Esophagus squamous epithelium (tissue), 5 donors: ENCODE measurements around the gene ERC1. TPM values are rescaled to one million over a fixed set of nuclear protein-coding genes. Genes with fewer than 3 reads are reported as not detected.

Experiments
- DNase-seq: peaks from one replicate; lab custom pipeline; 2025; lab: John Stamatoyannopoulos, UW
- H3K27ac ChIP-seq, 4 donors: fragments of 200-600 bp; sonication (generic); one replicate each; pipeline ENCODE4 v1.5.1; 2016 to 2019; ENCODE audit warnings: mild to moderate bottlenecking in 1 of 4
- H3K27me3 ChIP-seq, 4 donors: fragments of 200-600 bp; sonication (generic); 1 replicate in 3 of 4; 2 replicates in 1 of 4; pipeline versions ENCODE4 v1.5.1 to v1.6.0; 2017 to 2021; ENCODE audit warnings: antibody characterized with exemption in 1 of 4
- H3K36me3 ChIP-seq, 3 donors: fragments of 200-600 bp; sonication (generic); one replicate each; pipeline ENCODE4 v1.5.1; 2016 to 2019
- H3K4me1 ChIP-seq, 3 donors: fragments of 200-600 bp; sonication (generic); one replicate each; pipeline ENCODE4 v1.5.1; 2017 to 2019
- H3K4me3 ChIP-seq, 4 donors: fragments of 200-600 bp; sonication (generic); 1 replicate in 3 of 4; 2 replicates in 1 of 4; pipeline ENCODE4 v1.5.1; 2016 to 2019; ENCODE audit warnings: mild to moderate bottlenecking in 2 of 4, moderate library complexity in 1 of 4
- H3K9me3 ChIP-seq, 3 donors: fragments of 200-600 bp; sonication (generic); one replicate each; pipeline ENCODE4 v1.5.1; 2016 to 2019
- POLR2A ChIP-seq, 4 donors: fragments of 450-650 bp; IDR thresholded peaks; one replicate each; pipeline ENCODE4 v1.6.1; 2017; ENCODE audit warnings: antibody characterized with exemption in 4 of 4, mild to moderate bottlenecking in 4 of 4, moderate library complexity in 3 of 4
- WGBS, 2 donors: methylation state at CpG; one replicate each; pipeline ENCODE4 v1.1.5; 2018; 5-methylcytosine and 5-hydroxymethylcytosine counted together
- intact Hi-C: fragments of 100-400 bp; cut with DNase I; formaldehyde crosslinking; loops from one replicate; pipeline ENCODE4 v1.15.0; 2022
- total RNA-seq, 4 donors: library from RNA; depleted of rRNA; stranded (reverse); fragments of >200 nt; gene quantifications; one replicate each; pipeline ENCODE4 v1.1.0, GENCODE V29; 2016
- TF ChIP-seq, protein P1 (sequence below), 6 experiments: fragments of 450-650 bp in 4 of 6; fragments of 200-600 bp in 2 of 6; sonication (generic) in 2 of 6; IDR thresholded peaks; one replicate each; pipeline ENCODE4 v1.5.1; 2016 to 2019; ENCODE audit warnings: antibody characterized with exemption in 6 of 6, mild to moderate bottlenecking in 4 of 6, moderate library complexity in 4 of 6
- donor health status: DM: yes; HTN: yes; CAD: no.

Gene ERC1
- total RNA-seq, 4 donors from 2014 or later: 19.0 to 50.7 (median 37.5) TPM

DNA sequence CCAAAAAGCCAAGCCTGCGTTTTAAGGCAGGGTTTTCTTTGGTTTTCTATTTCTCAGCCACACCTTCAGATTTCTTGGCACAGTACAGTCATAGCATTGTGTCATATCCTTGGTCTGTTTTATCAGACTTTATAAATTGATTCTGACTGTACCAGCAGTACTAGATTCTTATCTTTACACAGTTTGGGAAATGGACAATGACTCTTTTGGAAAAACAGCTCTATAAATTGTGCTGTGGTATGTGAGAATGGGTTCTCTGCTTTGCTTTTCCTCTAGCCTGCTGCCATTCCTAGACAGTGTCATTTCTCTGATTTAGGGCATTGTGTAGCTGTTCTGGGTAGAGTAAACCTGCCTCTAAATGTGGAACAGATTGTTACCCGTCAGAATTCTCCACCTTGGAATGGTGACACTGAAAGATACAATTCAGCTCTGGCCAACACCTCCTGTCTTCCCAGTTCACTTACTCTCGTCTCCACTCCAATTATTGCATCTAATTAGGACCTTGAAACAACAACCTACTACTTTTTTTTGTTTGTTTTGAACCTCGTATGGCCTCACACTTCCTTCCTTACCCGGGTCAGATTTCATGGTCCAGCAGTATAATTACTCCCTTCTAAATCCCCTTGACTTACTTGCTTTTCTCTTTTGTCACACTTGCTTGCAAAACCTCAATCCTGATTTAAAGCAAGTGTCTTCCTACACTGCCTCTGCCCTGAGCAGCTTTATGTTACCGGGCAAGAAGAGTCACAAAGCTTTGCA is 226.3 kb downstream of the ERC1 start:
- WGBS, 2 donors: 11 to 19% methylated on average over 6 of the region's 6 CpGs
- no peak for TF ChIP-seq POLR2A (IDR thresholded peaks at IDR 0.05)
- TF ChIP-seq, protein P1, sequence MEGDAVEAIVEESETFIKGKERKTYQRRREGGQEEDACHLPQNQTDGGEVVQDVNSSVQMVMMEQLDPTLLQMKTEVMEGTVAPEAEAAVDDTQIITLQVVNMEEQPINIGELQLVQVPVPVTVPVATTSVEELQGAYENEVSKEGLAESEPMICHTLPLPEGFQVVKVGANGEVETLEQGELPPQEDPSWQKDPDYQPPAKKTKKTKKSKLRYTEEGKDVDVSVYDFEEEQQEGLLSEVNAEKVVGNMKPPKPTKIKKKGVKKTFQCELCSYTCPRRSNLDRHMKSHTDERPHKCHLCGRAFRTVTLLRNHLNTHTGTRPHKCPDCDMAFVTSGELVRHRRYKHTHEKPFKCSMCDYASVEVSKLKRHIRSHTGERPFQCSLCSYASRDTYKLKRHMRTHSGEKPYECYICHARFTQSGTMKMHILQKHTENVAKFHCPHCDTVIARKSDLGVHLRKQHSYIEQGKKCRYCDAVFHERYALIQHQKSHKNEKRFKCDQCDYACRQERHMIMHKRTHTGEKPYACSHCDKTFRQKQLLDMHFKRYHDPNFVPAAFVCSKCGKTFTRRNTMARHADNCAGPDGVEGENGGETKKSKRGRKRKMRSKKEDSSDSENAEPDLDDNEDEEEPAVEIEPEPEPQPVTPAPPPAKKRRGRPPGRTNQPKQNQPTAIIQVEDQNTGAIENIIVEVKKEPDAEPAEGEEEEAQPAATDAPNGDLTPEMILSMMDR (IDR thresholded peaks at IDR 0.05): no peak
- intact Hi-C loops: no loop called here
- no peak for DNase-seq
- no peaks in the 10 kb centered on the region for H3K36me3 ChIP-seq
- H3K4me3 ChIP-seq: peak overlapping the region in 1 of 4 donors; percentile 7
- H3K9me3 ChIP-seq: no peaks in the 10 kb centered on the region
- peaks cover 10 to 57% (median 23%) of the 10 kb centered on the region in 3 donors for H3K4me1 ChIP-seq
- H3K27ac ChIP-seq: peak overlapping the region; percentile 58 to 82 (median 76)
- H3K27me3 ChIP-seq: no peaks in the 10 kb centered on the region

DNA sequence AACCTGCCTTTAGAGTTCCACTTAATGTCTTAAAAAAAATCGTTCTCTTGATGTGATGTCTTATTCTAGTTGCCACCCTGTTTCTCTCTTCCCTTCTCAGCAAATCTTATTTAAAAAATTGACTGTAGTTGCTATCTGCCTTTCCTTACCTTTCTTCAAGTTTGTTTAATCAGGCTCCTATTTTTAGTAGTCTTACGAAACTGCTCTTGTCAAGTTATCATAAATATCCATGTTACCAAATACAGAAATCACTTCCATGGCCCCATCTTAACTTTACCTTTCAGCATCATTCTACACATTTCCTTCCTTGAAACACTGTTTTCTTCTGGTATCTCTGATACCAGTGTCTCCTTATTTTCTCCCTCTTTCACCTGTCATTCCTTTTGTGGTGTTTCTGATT is 227.3 kb downstream of the ERC1 start:
- Histone ChIP-seq H3K36me3 (no peaks in the 10 kb centered on the region), H3K9me3 (no peaks in the 10 kb centered on the region), H3K4me1 (peaks cover 10 to 52% (median 23%) of the 10 kb centered on the region in 3 donors), H3K27me3 (no peaks in the 10 kb centered on the region), H3K4me3 (no peak overlapping the region), H3K27ac (peak overlapping the region in 3 of 4 donors; percentile 75 to 82 (median 77))
- TF ChIP-seq POLR2A (IDR thresholded peaks at IDR 0.05): no peak
- TF ChIP-seq, protein P1 (IDR thresholded peaks at IDR 0.05): no peak
- 62 to 82% methylated on average over 2 of the region's 2 CpGs for WGBS, 2 donors
- intact Hi-C loops: no loop called here
- no peak for DNase-seq

DNA sequence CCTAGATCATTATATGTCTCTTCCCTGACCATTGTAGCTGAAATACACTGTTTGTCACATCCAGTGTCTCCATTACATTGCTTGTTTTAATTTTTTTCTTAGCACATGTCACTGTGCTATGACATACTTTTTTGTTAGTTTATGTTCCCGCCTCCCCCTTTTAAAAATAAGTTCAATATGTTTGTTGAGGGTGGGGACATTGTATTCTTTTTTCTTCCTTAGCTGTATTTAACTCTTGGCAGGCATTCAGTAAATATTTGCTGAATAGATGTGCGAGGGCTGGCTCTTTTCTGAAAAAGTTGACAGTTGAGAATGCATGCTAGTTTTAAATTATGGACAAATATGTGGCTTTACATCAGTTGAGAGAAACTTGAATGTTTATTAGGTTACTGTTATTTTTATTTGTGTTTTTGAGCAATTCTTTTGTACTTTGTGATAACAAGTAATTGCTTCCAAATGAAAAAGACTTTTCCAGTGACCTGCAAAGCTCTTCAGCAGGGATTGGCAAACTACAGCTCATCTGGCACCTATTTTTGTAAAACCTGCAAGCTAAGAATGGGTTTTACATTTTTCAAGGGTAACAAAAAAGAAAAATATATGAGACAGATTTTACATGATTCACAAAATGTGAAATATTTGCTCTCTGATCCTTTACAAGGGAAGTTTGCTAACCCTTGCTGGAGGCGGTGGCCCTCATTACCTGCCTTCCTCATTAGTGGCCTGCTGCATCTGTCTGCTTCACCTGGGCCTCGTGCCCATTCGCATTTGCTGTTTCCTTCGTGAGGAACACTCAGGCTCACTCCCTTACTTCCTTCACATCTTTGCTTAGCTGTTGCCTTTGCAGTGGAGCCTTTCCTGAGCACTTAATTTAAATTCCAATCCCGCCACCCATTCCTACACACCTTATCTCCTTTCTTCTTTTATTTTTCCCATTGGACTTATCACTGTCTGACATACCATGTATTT is 229.4 kb downstream of the ERC1 start:
- no peak for DNase-seq
- H3K4me1 ChIP-seq: peaks cover 10 to 52% (median 23%) of the 10 kb centered on the region in 3 donors
- intact Hi-C loops: no loop called here
- no peaks in the 10 kb centered on the region for H3K27me3 ChIP-seq
- 59 to 70% methylated on average over 7 of the region's 7 CpGs for WGBS, 2 donors
- H3K36me3 ChIP-seq: no peaks in the 10 kb centered on the region
- H3K27ac ChIP-seq: peak overlapping the region in 1 of 4 donors; percentile 16
- no peak overlapping the region for H3K4me3 ChIP-seq
- H3K9me3 ChIP-seq: no peaks in the 10 kb centered on the region
- TF ChIP-seq POLR2A (IDR thresholded peaks at IDR 0.05): no peak
- TF ChIP-seq, protein P1 (IDR thresholded peaks at IDR 0.05): no peak

DNA sequence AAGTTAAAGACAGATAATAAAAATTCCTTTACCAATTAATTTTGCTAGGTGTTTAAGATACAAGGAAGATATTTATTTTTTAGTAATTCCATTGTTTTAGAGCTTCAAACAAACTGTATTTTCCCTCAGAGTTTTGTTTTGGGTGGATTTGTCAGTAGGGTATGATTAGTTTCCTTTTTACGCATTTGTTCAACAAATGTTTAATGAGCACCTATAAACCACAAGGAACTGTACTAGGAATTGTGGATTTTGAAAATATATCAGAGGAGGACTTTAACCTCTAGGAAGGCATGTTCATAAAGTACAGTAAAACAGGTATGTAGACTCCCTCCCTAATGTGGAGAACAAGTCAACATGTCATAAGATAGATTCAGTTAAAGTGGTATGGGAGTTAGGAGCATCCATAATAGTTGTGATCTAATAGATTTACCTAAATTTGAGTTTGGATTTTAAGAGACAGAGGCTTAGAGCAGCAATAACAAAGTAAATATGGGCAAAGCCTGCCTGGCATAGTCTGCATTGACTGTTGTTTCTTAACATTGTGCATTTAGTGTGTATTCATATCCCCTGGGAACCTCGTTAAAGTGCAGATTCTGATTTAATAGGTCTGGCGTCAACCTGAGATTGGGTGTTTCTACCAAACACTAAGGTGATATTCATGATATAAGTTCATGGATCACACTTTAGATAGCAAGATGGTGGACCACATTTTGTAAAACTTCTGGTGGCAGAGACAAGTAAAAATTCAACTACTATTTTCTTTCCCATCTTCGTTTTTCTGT is 232.0 kb downstream of the ERC1 start:
- Histone ChIP-seq H3K4me3 (no peak overlapping the region), H3K36me3 (no peaks in the 10 kb centered on the region), H3K9me3 (no peaks in the 10 kb centered on the region), H3K27ac (no peak overlapping the region), H3K27me3 (no peaks in the 10 kb centered on the region), H3K4me1 (peaks cover 0 to 30% (median 11%) of the 10 kb centered on the region in 3 donors)
- TF ChIP-seq, protein P1 (IDR thresholded peaks at IDR 0.05): no peak
- TF ChIP-seq POLR2A (IDR thresholded peaks at IDR 0.05): no peak
- DNase-seq: no peak
- intact Hi-C loops: no loop called here
- 91 to 93% methylated on average over 4 of the region's 4 CpGs for whole genome bisulfite sequencing, 2 donors
